HG02798 (cell line): ENCODE results near the gene DTD1.

ENCODE experiments used
- ATAC-seq: cut with Tn5 transposase; IDR thresholded peaks from one replicate; pipeline ENCODE4 v1.9.1; 2021; ENCODE audit warnings: mild to moderate bottlenecking; ENCODE audit not compliant: unreplicated experiment, poor library complexity

Gene DTD1

DNA sequence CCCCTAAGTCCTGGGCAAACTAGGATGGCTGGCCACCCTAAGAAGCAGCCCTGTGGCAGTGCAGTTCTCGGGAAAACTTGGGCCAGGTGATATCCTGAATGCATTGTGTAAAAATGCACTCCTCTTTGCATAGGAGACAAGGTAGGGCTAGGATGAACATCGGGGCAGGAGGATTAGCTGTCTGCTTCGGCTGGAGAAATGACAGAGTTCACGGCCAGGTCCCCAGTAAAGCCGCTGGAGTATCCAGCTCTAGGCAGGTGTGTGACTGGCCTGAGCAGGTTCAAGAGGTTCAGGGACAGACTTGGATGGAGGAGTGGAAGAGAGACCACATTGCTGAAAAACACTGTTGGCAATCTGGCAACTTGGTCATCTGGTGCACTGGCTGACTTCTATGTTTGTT is 26.4 kb downstream of the DTD1 start:
- no peak for ATAC-seq

DNA sequence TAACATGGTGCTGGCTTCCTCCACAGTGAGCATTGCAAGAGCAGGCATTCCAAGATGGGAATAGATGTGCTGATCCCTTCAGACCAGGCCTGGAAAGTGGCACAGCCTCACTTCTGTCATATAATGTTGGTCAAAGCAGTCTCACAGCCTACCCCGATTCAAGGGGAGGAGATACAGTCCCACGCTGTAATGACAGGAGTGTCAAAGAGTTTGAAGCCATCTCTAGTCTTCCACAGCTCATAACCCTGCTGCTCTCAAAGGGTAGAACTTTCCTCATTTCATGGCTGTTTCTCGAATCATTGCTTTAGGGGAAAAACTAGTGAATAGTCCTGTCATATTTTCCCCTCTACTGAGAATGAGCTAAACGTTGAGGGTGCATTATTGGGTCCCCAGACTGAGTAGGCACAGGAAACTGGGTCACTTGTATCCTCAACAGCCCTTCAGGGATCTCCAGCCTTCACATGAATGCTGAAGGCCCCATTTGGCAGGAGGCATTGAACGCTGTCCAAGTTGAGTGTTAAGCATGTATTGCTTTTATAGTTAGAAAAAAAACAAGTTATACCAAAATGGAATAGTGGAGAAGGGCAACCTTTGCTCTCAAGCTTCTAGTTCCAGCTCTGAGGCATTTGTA is 27.3 kb downstream of the DTD1 start:
- no peak for ATAC-seq

DNA sequence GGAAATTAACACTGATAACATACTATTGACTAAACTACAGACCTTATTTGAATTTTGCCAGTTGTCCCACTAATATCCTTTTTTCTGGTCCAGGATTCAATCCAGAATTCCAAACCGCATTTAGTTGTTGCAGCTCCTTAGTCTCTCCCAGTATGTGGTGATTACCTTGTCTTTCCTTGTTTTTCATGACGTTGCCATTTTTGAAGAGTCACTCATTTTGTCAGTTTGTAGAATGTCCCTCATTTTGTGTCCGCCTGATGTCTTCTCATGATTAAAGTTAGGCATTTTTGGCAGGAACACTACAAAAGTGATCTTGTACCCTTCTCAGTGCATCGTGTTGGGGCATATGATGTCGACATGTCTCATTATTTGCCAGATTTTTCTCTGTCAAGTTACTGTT is 33.1 kb downstream of the DTD1 start:
- no peak for ATAC-seq

DNA sequence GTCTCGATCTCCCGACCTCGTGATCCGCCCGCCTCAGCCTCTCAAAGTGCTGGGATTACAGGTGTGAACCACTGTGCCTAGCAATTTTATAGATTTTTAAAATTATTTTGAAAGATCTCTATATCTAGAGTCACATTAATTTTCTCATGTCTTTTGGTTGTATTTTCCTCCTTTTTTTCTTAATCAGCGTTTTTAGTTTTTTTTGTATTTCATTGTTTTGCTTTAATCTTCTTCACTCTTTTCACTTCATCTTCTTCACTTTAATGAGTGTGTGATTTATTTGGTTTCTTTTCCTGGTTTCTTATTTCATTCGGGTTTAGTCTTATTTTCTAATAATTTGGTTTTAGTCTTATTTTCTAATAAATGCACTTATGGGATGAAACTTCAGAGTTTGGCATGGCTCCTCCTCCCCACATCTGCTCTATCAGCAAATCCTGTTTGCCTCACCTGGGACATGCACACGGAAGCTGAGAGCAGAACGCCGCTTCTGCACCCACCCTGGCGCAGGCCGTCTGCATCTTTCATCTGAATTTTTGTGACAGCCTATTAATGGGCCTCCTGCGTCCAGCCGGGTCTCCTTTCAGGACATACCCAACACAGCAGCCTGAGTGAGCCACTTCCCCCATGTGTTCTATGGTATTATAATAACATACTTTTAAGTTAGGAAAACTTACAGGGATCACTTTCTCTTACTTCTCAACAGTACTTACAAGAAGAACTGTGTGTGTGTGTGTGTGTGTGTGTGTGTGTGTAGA is 35.5 kb downstream of the DTD1 start:
- ATAC-seq, result no peak

DNA sequence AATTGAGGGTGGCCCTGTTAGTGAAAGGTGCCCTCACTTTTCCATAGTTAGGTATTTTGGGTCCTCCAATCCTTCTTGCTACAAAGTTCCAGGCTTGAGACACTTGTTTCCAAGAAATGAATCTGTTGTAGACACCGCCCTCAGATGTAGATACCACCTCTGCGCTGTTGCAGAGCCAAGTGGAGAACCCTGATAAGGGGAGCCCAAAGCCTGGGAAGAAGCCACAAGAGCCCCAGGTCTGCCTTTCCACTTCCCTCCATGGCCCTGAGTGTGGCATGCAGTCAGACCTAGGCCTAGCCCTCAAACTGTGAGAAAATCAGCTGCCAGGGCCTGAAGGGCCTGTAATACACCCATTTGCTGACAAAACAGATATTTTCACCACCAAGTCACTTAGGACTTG is 37.1 kb downstream of the DTD1 start:
- no peak for ATAC-seq

DNA sequence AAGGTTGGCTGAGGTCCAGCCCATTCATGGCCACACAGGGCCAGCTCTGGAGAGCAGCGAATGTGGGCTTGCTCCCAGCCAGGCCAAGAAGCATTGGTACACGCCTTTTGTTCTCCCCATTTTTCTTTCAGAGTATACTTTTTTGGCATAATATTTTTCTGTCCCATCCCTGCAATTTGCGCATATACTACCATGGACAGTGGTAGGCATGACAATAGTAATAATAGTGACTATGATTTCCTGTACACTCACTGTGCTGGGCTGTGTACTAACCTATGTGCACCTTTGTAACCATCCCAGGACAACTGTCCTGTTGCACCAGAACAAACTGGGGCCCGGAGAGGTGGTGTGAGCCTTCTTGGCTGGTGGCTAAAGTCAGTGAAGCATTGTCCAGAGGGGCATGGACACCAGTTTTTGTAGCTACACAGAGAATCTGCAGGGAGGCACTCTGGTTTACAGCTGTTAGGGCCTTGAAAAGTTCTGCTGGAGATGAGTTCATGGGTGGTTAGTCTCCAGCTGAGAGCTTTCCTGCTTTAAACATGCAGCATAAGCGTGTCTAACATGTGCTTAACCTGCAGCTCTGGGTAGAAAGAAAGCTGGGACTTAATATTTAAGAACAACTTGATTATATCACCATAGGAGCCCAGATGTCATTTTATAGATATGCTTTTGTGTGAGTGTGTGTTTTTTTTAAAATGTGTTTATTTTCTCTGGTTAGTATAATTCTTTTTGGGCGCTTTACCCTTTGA is 38.2 kb downstream of the DTD1 start:
- ATAC-seq, result no peak

DNA sequence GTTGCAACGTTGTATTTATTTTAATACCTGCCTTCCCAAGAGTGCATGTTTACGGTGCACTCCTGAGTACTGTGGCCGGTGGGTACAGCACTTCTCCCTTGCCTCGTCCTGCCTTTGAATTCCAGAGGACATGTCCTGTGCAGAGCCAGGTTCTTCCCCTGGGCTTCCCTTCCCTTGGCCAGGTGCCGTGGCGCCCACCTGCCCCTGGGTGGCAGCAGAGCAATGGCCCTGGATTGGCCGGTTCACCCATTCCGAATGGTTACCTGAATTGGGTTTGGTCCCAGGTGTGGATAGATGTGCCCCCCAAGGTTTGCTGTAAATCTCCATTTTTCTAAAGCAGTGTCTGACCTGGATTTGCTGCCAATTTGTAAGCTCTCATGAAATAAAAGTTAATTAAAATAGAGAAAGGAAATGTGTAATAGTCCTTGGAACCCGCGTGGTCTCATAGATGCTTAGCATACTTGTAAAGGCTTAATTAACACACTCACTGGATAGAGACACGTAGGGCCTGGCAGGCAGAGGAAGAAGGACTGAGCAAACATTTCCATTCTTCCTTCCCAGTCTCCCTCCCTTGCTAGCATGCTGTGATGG is 40.6 kb downstream of the DTD1 start:
- no peak for ATAC-seq

DNA sequence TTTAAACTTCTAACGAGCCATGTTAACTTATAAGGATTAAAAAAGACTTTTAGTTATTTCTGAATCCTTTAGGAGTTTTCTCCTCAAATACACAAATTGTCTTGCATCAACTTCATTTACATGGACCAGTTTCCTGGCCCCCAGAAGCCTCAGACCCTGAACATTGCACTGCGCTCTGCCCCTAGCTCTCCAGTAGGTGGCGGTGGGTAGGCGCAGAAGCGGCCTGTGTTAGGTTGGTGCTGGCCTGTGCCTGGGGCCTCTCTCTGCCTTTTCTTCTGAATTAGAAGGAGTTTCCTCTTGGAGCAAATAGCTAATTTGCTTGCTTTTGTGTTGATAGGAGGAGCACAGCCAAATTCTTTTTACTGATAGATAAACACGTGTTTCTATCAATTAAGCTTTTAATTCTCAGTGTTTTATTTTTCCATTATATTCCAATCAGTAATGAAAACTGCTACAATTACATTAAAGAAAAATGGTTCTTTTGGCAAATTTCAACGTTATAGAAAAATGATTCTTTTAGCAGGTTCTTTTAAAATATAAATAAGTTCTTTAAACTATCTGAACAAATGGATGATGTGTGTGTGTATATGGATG is 44.4 kb downstream of the DTD1 start:
- peak; percentile 92 for ATAC-seq

DNA sequence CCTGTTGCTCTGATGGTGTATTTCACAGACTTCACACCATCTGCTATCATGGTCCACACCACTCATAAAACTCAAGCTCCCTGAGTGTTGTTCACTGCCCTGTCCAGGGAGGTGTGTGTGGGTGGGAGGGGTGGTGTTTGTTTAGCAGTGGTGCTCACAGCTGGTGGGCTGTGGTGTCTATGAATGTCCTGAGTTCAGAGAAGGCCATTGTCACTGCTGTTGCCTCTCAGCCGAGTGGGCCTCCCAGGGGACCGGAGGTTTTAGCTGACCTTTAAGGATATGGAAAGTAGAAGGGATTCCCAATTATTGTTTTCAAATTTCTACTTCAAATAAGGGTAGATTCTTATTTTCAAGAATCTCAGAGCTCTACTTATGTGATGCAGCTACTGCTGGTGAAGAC is 45.6 kb downstream of the DTD1 start:
- ATAC-seq, result no peak

DNA sequence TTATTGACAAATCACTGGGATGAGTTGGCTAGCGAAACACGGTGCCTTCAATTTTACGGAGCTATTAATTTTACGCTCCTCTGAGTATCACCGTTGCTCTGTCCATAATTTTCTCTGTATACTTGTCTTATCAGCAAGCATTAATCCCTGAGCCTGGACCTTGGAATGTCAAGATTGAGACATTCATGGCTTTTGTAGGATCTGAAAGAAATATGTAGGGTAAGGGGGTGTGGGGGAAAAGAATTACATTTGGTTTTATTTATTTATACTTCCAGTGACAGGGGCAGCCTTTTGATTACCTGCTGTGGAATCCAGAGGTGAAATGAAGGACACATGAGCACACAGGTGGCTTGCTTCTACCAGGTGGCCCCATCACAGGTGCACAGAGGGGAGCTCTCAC is 46.6 kb downstream of the DTD1 start:
- no peak for ATAC-seq

DNA sequence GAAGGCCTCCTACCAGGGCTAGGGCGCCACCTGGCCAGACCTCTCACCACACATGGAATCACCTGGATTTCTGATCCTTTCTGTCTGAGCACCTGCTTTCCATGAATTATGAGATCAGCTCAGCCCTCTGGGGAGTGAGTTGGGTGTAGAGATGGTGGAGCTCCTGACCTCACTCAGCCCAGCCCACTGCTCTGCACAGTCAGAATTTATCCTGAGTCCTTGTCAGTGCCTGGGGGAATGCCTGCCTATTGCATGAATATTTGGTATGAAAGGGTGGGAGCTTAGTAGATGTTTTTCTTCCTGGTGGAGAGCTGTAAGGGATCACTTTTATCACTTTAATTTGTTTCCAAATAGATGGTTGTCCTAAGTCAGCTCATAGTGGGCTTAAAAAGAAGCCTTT is 47.5 kb downstream of the DTD1 start:
- no peak for ATAC-seq

DNA sequence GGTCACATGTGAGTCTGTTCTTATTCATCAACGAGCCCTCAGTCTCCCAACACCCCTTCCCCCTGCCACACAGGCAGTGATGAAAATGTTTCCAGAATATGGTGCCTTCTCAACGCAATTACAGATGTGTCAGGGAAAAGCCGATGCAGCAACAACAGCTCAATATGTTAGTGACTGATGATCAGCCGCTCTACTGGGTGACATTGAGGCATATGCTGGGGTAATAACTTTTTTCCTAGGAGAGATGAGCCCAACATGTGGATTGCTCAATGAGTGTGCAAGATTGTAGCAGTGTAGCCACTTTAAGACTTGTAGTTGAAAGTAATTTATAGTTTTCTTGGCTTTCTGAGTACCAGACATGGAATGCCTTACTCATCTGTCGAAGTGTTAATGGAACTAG is 49.4 kb downstream of the DTD1 start:
- ATAC-seq, result no peak

DNA sequence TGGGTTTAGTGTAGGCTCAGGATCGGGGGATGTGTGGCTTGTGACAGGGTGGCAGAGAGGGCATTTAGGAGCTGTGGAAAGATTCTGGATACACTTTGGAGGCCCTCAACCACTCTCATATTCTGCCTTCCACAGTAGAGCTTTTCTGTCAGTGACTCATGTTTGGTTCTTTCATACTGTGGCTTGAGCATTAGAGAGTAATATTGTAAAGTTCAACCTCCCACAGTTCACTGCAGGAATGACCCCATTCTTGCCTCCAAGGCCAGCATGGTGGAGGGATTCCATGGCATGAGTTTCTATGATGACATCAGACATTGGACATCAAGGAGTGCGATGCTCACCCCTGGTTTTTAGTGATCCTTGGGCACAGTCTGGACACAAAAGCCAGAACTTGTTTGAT is 50.9 kb downstream of the DTD1 start:
- ATAC-seq, result no peak

DNA sequence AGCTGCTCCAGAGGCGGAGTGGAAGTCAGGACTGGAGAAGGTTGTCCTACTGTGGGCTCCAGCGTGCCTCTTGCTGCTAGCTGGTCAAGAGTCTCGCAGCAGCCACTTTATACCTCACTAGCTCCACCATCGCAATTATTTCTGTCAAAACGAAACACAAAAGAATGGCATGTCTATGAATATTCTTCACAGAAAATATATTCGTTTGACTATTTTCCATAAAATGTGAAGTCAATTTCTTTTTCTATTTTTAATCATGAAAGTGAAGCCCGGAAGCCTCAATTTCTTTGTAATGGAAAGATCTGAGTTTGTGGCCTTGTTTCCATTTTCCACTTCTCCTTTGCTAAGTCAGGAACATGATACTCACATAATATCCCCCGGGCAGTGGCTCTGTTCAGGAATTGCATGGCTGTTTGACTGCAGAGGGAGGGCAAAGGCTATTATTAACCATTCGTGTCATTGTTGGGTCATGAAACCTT is 51.7 kb downstream of the DTD1 start:
- ATAC-seq, result no peak

DNA sequence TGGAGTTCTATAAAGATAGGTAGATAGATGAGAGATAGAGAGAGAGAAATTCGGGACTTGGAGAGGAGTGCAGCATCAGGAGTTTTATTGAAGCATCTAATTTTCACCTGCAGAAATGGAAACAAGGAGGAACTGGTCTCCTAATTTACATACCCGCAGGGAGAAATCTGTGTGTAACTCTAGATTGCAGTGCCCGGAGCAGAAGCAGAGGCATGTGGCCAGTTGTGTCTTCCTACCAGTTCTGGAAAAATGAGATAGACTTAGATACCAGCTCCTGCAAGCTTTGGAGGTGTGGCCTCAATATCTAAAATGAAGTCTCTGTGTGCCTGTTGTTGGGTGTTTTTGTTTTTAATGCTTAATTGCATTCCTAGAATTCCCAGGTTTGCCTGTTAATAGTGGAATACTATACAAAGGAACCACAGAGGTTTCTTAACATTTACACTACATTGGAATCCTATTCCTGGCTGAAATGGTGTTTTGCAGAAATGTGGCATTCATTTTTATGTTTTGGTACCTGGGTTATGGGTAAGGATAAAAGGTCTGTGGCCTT is 57.4 kb downstream of the DTD1 start:
- no peak for ATAC-seq

DNA sequence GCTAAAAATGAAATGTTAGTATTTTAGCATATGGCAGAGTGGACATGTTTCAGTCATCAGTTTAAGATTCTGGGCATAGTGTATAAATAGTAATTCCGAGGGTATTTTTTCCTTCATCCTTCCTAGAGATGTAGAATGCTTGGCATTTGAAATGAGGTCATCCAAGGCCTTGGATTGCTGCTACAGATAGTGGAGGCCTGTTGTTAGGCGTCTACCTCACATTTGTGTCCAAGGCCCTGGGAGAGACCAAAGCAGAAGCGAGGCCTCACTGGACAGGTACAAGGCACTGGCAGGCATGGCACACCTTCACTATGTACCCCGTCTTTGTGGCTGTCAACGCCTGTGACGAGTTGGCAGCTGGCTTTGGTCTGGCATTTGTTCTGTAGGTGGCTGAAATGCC is 58.0 kb downstream of the DTD1 start:
- ATAC-seq, result no peak

DNA sequence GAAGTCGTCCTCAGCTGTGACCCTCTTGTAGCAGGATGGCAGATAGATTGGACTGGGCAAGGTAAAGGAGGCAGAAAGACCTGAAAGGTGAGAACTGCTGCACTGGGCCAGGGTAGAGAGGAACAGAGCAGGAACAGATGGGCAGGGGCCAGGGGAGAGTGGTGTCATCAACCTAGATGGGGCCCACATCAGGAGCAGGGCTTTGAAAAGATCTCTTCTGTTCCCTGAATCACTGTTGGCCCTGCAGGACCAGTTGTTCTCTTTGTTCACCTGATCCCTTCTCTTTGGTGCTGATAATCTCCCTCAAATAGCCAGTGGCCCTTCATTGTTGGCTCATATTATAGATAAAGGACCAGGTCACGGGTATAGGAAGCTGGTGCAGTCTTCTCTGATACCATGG is 59.9 kb downstream of the DTD1 start:
- no peak for ATAC-seq

DNA sequence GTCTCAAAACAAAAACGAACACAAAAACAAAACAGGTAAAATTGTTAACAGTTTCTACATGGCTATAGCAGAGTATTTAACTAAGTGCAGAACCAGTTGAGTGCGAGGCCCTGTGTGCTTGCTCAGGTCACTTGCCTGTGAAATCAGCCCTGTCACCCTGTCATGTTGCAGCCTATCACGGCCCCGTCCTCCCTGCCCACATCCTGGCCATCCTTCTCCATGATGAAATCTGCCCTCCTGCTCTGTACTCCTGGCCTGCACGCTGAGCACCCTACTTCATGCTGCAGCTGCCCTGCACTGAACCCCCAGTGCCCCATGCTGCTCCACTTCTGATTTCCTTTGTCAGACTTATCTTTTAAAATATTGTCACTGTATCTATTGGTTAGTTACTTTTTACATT is 62.4 kb downstream of the DTD1 start:
- ATAC-seq, result no peak

DNA sequence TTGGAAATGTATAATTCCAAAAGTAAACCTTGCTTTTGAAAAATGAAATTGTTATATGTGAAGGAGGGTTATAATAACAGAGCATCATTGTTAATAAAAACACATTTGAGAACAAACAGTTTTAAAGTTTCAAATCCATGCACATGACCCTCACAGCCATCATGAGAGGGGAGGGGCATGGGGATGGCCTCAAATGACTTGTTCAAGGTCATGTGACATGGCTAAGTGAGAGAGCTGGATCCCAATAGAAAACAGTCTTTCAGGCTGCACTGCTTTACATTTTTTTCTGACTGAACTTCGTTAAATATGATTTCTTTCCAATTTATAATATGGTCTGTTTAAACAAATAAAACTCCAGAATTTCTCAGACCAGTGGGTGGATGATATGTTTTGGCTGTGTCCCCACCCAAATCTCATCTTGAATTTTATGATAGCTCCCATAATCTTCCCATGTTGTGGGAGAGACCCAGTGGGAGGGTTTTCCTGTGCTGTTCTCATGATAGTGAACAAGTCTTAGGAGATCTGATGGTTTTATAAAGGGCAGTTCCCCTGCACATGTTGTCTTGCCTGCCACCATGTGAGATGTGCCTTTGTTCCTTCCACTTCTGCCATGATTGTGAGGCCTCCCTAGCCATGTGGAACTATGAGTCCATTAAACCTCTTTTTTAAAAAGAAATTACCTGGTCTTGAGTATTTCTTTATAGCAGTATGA is 66.0 kb downstream of the DTD1 start:
- ATAC-seq, result no peak

DNA sequence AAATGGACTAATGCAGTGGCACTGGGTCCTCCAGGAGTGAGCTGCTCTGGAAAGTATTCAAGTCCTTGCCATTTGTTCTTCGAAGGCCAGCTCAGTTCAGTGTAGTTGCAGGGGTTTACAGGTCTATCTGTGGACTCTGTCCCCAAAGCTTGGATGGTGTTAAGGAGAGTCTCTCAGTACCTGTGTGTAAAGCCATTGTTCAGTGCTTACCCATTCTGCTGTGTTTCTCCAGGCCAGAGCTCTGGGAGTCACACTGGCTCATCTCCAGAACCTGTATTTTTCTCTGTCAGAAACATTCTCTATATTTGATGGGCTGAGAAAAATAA is 66.6 kb downstream of the DTD1 start:
- no peak for ATAC-seq
